ENCODE results near the gene AGBL1. TPM values are rescaled to one million over a fixed set of nuclear protein-coding genes. Genes with fewer than 3 reads are reported as not detected.
"Not testable (repeated sequence)": the region's sequence is repeated elsewhere in the genome, so short reads cannot be mapped to it uniquely, and the experiment has no call there.

The AGBL1 gene
- total RNA-seq, 1 experiment from 2014 or later, result not detected

DNA sequence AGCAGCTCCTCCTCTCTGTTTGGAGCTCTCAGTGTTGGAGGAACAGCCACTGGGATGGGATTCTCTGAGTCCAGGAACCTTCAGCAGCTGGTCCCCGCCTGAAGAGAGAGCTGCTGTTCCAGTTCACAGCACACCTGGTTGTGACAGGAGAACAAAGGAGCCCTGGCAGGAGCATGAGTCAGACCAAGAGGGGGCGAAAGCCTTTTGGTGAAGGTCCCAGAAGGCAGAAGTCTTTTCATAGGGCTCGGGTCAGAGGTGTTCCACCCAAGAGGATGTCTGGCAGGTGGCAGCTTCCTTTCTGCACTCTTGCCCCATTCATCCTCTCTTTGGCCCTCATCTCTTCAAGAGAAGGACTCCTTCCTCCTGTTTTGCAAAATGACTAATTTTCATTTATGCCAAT, 799.2 kb downstream of the AGBL1 start:
- not testable (repeated sequence) for H3K9ac ChIP-seq (ENCODE audit: low read length); H3K36me3 ChIP-seq (ENCODE audit: insufficient read depth, low read length); H3K79me2 ChIP-seq (ENCODE audit: low read length); H4K20me1 ChIP-seq (ENCODE audit: insufficient read depth, low read depth, low read length); H3K27me3 ChIP-seq (ENCODE audit: low read length); H3K9me3 ChIP-seq (ENCODE audit: low read length); H3K27ac ChIP-seq (ENCODE audit: low read length); H2AFZ ChIP-seq (ENCODE audit: low read length); H3K4me3 ChIP-seq (ENCODE audit: low read length); H3K4me1 ChIP-seq (ENCODE audit: low read length); H3K4me2 ChIP-seq (ENCODE audit: low read depth, low read length, poor library complexity, severe bottlenecking); DNase-seq; H3K9me2 ChIP-seq (replicated peaks; ENCODE audit: insufficient read depth, low read length)

DNA sequence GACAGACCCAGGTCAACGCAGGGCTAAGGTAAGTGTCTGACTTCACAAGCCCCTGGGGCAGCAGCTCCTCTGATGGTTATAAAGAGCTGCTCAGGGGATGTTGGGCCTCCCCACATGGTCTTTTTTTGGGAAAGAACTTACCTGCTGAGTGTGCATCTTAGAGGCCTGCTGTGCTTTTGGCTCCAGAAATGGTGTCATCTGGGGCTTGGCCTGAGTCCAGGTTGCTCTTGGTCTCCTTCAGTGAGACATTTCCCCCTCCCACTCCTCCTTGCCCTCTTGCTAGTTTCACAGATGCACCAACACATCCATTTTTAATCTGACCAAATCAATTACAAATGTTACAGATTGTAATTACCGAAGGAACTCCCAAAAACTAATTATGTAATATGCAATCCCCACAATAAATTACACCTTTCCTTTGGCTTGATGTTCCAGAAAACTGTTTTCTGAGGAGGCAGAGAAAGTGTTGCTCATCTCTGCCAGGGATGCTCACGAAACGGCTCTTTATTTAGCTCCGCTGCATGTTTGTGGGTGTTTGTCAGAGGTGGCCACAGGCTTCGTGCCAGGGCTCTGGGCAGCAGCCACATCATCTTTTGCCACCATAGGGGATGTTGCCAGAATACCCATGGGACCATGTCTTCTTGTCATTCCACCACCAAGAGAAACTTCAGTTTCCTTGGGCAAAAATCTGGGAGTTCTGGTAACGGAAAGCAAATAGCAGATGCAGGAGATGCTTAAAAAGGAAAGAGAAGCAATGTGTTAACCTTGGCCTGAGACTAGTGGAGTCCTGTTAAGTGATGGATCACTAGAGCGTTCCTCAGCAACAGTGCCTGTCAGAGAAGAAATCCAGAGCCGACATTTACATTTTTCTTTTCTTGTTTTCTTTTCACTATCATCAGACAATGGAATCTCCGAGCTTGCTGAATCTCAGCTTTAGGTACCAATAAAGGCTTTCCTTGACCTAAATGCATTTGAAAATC, 799.9 kb downstream of the AGBL1 start:
- Histone ChIP-seq H3K9me3 (ENCODE audit: low read length) (no peaks in the 10 kb centered on the region), H3K9ac (ENCODE audit: low read length) (no peak overlapping the region), H3K27ac (ENCODE audit: low read length) (no peak overlapping the region), H3K27me3 (ENCODE audit: low read length) (no peaks in the 10 kb centered on the region), H3K4me1 (ENCODE audit: low read length) (no peaks in the 10 kb centered on the region), H3K4me2 (ENCODE audit: low read depth, low read length, poor library complexity, severe bottlenecking) (no peak overlapping the region), H4K20me1 (ENCODE audit: insufficient read depth, low read depth, low read length) (no peaks in the 10 kb centered on the region), H3K9me2 (replicated peaks; ENCODE audit: insufficient read depth, low read length) (no peaks in the 10 kb centered on the region), H3K36me3 (ENCODE audit: insufficient read depth, low read length) (no peaks in the 10 kb centered on the region), H3K79me2 (ENCODE audit: low read length) (no peaks in the 10 kb centered on the region), H2AFZ (ENCODE audit: low read length) (no peak overlapping the region), H3K4me3 (ENCODE audit: low read length) (no peak overlapping the region)
- no peak for DNase-seq

DNA sequence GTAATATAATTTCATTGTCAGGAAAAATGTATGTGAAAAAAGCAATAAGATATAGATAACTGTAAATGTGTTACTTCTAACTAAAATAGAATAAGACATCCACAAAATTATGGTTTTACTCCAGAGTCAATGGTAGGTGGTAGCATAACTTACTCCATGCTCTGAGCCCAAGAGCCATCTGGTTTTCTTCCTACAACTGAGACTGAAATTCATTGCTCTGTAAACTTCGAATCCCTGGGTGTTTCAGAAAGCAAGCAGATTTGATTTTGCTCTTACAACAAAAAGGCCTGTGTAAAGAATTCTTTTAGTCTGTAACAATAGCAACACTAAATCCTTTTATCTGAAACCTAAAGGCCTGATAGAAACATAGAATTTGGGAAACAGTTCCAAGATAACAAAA, 805.9 kb downstream of the AGBL1 start:
- H3K4me2 ChIP-seq (ENCODE audit: low read depth, low read length, poor library complexity, severe bottlenecking), result no peak overlapping the region
- no peaks in the 10 kb centered on the region for H3K79me2 ChIP-seq (ENCODE audit: low read length)
- no peak overlapping the region for H3K27ac ChIP-seq (ENCODE audit: low read length)
- no peaks in the 10 kb centered on the region; the same call in 1 of the 2 replicates for H3K9me2 ChIP-seq (replicated peaks; ENCODE audit: insufficient read depth, low read length)
- H3K4me1 ChIP-seq (ENCODE audit: low read length), result no peaks in the 10 kb centered on the region
- H3K27me3 ChIP-seq (ENCODE audit: low read length), result no peaks in the 10 kb centered on the region
- H4K20me1 ChIP-seq (ENCODE audit: insufficient read depth, low read depth, low read length), result no peaks in the 10 kb centered on the region
- H2AFZ ChIP-seq (ENCODE audit: low read length), result no peak overlapping the region
- no peaks in the 10 kb centered on the region for H3K36me3 ChIP-seq (ENCODE audit: insufficient read depth, low read length)
- H3K4me3 ChIP-seq (ENCODE audit: low read length), result no peak overlapping the region
- no peak for DNase-seq
- no peak overlapping the region for H3K9ac ChIP-seq (ENCODE audit: low read length)
- no peaks in the 10 kb centered on the region for H3K9me3 ChIP-seq (ENCODE audit: low read length)

DNA sequence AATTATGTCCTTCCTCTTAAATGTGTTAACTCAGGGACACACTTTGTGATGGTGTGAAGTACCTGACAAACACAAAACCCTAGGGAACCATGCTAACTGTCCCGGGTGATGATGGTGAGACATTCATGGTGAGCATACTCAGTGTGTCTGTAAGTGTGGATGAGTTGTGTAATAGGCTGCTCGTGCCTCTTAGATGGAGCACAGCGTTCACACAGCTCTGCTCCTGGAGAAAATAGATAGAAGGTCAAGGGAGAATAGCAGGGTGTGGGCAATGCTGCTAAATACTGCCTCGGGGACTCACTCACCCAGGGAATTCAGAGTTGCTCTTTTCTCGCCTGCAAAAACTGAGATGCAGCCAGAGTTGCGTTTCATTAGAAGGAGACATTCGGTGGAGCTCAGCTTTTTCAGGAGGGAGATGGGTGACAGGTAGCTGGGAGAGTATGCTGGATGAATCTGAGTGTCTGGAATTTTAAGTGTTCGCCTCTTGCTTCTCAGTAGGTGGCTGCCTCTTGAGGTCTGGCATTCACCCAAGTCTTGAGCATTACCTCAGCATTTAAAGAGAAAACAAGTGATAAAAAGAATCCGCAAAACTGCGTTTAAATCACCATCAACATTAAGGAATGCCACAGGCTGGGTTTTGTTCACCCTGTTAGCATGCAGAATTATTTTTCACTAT, 813.2 kb downstream of the AGBL1 start:
- Histone ChIP-seq H3K9ac (ENCODE audit: low read length) (no peak overlapping the region), H4K20me1 (ENCODE audit: insufficient read depth, low read depth, low read length) (no peaks in the 10 kb centered on the region)

DNA sequence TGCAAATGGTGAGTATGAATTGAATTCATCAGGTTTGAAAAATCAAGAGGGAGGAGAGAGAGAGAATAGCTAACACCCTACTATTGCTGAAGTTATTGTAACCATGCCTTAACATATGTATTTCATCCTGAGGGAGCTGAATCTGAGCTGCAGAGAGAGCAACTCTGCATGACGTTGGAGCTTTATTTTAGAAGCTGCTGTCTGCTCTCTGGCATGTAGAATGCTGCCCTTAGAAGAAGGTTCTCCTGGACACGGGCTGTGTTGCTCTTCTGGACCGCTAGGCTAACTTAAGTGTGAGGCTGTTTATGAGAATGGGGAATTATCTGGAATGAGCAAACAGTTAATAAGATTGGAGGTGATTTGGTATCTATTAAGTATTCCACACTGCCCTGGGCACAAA, 814.6 kb downstream of the AGBL1 start:
- Histone ChIP-seq H3K36me3 (ENCODE audit: insufficient read depth, low read length) (no peaks in the 10 kb centered on the region), H3K4me1 (ENCODE audit: low read length) (no peaks in the 10 kb centered on the region), H3K9me3 (ENCODE audit: low read length) (peaks cover 7% of the 10 kb centered on the region), H2AFZ (ENCODE audit: low read length) (no peak overlapping the region), H3K9ac (ENCODE audit: low read length) (no peak overlapping the region), H3K27me3 (ENCODE audit: low read length) (no peaks in the 10 kb centered on the region), H3K4me2 (ENCODE audit: low read depth, low read length, poor library complexity, severe bottlenecking) (no peak overlapping the region), H4K20me1 (ENCODE audit: insufficient read depth, low read depth, low read length) (no peaks in the 10 kb centered on the region), H3K9me2 (replicated peaks; ENCODE audit: insufficient read depth, low read length) (no peaks in the 10 kb centered on the region), H3K27ac (ENCODE audit: low read length) (no peak overlapping the region), H3K79me2 (ENCODE audit: low read length) (no peaks in the 10 kb centered on the region), H3K4me3 (ENCODE audit: low read length) (no peak overlapping the region)
- no peak for DNase-seq

More for the DNA sequence above, 813.2 kb downstream of the AGBL1 start:
- Histone ChIP-seq H3K4me1 (ENCODE audit: low read length) (no peaks in the 10 kb centered on the region), H2AFZ (ENCODE audit: low read length) (no peak overlapping the region), H3K9me2 (replicated peaks; ENCODE audit: insufficient read depth, low read length) (no peaks in the 10 kb centered on the region; the same call in 1 of the 2 replicates), H3K79me2 (ENCODE audit: low read length) (no peaks in the 10 kb centered on the region), H3K4me2 (ENCODE audit: low read depth, low read length, poor library complexity, severe bottlenecking) (no peak overlapping the region), H3K27me3 (ENCODE audit: low read length) (no peaks in the 10 kb centered on the region), H3K4me3 (ENCODE audit: low read length) (no peak overlapping the region), H3K27ac (ENCODE audit: low read length) (no peak overlapping the region), H3K9me3 (ENCODE audit: low read length) (peaks cover 4% of the 10 kb centered on the region; the same call in 1 of the 2 replicates), H3K36me3 (ENCODE audit: insufficient read depth, low read length) (no peaks in the 10 kb centered on the region)
- no peak for DNase-seq

DNA sequence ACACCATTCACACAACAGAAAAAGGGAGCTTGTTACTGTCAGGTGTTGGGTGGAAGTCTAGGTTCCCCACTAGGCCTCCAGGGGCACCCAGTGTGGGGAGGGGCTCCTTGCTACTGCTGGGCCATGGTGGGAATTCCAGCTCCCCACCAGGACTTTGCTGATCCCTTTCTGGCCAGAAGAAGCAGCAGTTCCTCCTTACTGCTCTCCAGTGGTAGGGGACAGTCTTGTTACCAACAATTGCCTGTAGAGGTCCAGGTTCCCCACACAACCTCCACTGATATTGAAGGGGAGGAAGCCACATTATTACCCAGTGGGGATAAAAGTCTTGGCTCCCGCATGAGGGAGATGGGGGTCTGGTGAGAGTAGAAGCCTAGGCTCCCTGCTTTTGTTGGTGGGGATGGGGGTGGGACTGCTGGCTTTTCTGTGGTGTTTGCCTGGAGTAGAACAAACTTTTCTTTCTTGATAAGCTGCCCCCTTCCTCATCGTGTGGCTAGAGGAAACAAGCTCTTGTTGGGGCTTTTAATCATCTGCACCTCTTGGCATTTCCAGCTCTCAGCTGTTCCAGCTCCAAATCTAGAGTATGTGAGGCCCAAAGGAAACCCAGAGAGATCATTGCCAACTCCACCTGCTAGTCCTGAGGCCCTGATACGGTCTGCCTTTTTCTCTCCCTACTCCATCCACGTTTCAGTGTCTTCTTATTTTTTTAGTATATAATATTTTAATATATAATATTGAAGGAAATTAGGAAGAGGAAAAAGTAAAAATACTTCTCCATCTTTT, 824.2 kb downstream of the AGBL1 start:
- Histone ChIP-seq H3K36me3 (ENCODE audit: insufficient read depth, low read length) (no peaks in the 10 kb centered on the region), H3K79me2 (ENCODE audit: low read length) (no peaks in the 10 kb centered on the region), H3K9me2 (replicated peaks; ENCODE audit: insufficient read depth, low read length) (no peaks in the 10 kb centered on the region), H3K27ac (ENCODE audit: low read length) (no peak overlapping the region), H3K4me2 (ENCODE audit: low read depth, low read length, poor library complexity, severe bottlenecking) (no peak overlapping the region), H3K4me3 (ENCODE audit: low read length) (no peak overlapping the region), H3K9ac (ENCODE audit: low read length) (no peak overlapping the region), H3K9me3 (ENCODE audit: low read length) (peaks cover 4% of the 10 kb centered on the region; the same call in 1 of the 2 replicates), H3K27me3 (ENCODE audit: low read length) (no peaks in the 10 kb centered on the region), H4K20me1 (ENCODE audit: insufficient read depth, low read depth, low read length) (no peaks in the 10 kb centered on the region), H2AFZ (ENCODE audit: low read length) (no peak overlapping the region), H3K4me1 (ENCODE audit: low read length) (no peaks in the 10 kb centered on the region)
- no peak for DNase-seq

DNA sequence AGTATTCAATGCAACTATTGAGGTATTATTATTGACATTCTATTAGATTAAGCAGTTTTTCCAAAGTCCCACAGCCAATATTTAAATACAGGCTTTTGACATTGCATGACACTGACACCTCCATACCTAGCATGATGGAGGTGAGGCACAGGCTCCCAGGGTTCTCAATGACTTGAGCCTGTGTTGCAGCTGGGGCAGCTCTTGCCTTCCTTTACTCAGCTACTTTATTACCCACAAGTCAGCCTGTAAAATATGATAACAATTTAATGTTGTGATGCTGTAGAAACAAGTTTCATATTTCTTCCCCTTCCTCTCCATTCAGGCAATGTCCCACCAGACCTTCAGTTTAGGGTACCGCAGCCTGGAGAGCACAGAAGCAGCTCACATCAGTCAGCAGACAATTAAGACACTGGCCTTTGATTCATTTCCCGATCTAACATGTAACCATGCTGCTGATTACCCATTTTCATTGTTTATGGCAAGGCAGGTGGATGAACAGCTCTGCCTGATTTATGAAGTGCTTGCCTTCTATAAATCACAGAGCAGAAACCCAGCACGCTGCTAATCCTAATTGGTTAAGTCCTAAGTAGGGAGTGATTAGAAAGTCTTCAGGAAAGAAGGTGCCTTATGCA, 826.1 kb downstream of the AGBL1 start:
- Histone ChIP-seq H3K36me3 (ENCODE audit: insufficient read depth, low read length) (no peaks in the 10 kb centered on the region), H3K9ac (ENCODE audit: low read length) (no peak overlapping the region), H3K27ac (ENCODE audit: low read length) (no peak overlapping the region), H4K20me1 (ENCODE audit: insufficient read depth, low read depth, low read length) (no peaks in the 10 kb centered on the region), H3K79me2 (ENCODE audit: low read length) (no peaks in the 10 kb centered on the region), H3K9me2 (replicated peaks; ENCODE audit: insufficient read depth, low read length) (no peaks in the 10 kb centered on the region), H3K4me1 (ENCODE audit: low read length) (no peaks in the 10 kb centered on the region), H2AFZ (ENCODE audit: low read length) (no peak overlapping the region), H3K27me3 (ENCODE audit: low read length) (no peaks in the 10 kb centered on the region), H3K4me3 (ENCODE audit: low read length) (no peak overlapping the region), H3K4me2 (ENCODE audit: low read depth, low read length, poor library complexity, severe bottlenecking) (no peak overlapping the region), H3K9me3 (ENCODE audit: low read length) (peaks cover 4% of the 10 kb centered on the region; the same call in 1 of the 2 replicates)
- DNase-seq, result no peak
